Thyroid gland (tissue), 4 donors: ENCODE data around the gene IFNL2.
"Not testable (repeated sequence)": the region's sequence is repeated elsewhere in the genome, so short reads cannot be mapped to it uniquely, and the experiment has no call there.

ENCODE experiments used
- CTCF ChIP-seq, 6 experiments: fragments of 200-600 bp in 3 of 6; fragments of 450-650 bp in 3 of 6; sonication (generic) in 3 of 6; IDR thresholded peaks; one replicate each; pipeline ENCODE4 v1.5.1; 2016 to 2019; ENCODE audit warnings: antibody characterized with exemption in 6 of 6, mild to moderate bottlenecking in 2 of 6, inconsistent platforms in 1 of 6, moderate library complexity in 1 of 6
- POLR2A ChIP-seq, 2 donors: fragments of 450-650 bp; IDR thresholded peaks; one replicate each; pipeline ENCODE4 v1.6.1; 2017; ENCODE audit warnings: antibody characterized with exemption in 2 of 2, mild to moderate bottlenecking in 2 of 2, moderate library complexity in 1 of 2

- TF ChIP-seq CTCF, POLR2A (IDR thresholded peaks at IDR 0.05): not testable (repeated sequence)
Measured at GRCh38 chr19:39245166-39245565, 23.0 kb upstream of the IFNL2 start.
